ENCODE results near the gene EML4.
"Not testable (repeated sequence)": the region's sequence is repeated elsewhere in the genome, so short reads cannot be mapped to it uniquely, and the experiment has no call there.

The EML4 gene

DNA sequence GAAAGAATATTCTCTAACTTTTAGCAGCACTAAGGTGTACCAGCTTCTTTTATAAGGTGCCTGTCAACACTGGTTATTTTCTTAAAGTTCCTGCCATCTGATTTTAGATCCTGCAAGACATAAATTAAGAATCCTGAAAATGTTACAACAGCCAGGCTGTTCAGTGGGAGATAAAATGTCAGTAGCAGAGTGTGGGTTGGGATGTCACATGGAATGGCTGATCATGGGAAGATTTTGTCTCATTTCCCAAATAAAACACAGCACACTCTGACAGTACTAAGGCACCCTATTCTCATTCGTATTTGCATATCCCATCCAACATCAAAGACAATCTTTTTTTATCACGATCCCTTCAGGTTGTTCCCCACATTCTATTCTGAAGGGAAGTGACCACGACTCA, 194.3 kb downstream of the EML4 start:
- no peak for DNase-seq

DNA sequence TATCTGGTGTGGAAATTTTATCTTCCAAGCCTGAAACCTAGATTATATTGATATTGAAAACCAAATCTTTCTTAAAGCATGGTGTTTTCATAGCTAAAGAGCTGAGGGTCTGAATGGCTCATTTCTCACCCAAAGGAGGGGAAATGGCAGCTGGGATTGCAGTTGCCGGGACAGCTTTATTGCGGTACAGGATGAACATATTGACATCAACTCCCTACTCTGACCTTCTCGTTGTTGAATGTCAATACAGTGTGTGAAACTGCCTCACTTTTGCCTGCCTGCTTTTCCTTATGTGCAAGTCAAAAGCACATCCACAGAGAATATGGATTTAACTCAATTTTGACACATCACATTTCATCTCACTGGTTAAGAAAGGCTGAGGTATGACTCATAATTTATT, 195.5 kb downstream of the EML4 start:
- no peak for DNase-seq

DNA sequence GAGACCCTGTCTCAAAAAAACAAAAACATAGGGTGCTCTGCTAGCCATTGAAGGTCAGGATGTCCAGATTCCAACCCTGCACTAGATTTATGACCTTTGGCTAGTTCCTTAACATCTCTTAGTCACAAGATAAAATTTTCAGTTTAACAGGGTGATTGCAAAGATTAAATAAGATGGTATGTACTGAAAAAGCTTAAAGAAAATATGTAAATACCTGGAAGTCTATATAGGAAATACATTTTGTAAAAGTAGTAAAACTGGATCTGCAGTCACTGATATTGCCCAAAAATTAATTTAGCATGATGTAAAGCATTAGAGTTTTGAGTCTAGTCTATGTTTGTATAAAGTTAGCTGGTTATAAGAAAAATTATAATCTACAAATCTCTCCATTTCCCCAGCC, 197.3 kb downstream of the EML4 start:
- DNase-seq, result no peak

DNA sequence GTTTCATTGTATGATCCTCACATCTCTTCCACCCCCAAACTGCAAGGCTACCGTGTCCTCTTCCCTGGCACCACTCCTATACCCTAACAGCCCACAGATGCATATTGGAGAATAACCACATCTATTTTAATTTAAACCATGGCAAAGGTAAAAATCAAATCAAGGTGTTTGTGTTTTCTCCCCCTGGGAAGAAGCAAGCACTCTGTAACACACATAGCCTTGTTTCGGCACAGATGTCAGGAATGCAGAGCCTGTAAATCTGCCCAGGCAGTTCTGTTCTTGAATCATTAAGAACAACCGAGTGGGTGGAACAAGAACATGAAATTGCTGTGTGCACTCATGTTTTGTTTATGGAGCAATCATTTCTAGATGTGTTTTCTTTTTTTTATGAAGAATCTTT, 198.7 kb downstream of the EML4 start:
- DNase-seq, result no peak

DNA sequence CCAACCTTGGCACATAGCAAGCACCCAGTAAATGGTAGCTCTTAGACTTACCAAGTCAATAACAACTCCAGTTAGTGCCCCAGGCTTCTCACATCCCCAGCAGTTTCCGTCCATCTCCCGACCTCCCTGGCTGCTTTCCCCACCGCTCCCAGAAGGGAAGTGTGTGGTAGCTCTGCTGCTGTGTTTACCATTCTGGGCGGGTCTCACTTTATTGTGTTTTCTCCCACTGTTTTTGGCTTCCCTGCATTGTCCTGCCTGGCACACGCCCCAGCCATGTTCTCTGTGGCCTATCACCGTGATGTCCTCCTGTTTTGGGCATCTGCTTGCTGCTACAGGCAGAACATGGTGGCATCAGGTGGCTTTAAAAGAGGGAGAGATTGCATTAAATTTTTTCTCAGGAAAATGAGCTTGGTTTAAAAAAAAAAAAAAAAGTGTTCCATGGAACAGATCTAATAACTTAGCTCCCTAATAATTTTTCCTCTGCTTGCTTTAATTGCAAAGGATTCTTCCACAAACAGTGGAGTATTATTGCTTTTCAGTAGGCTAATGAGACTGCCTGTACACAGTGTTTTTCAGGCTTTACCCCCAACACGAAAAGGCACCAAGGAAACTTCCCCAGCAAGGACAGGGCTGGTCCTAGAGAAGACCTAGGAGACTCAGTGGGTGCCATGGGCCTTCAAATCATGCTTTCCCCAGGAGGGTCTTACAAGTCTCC, 199.8 kb downstream of the EML4 start:
- DNase-seq, result no peak

DNA sequence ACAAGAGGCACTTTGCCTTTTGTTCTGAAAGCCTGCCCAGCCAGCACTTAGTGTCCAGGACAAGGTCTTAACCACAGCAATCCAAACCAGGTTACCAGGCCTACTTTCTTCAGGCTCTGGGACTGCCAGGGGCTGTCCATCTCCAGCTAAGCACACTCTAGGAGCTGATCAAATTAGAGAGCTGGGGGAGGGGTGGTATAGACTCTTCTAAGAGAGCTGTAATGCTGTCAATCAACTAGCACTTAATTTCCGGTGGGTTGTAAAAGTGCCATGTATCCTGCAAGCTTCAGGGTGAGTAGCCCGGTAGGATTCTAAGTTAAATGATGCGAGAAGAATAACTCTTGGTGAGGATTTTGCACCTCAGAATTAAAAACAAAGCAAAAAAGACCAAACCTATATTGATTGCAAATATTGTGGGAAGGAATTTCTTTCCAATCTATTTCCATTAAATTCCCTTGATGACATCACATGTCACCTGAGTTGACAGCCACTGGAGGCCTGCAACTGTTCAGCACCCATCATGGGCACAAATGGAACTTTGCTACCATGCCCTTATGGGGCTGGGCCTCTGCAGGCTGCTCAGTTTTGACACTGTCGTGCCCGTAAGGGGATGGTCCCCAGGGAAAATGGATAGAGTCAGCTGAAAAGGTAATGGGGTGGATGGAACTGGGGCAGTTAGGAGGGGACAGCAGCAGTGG, 200.5 kb downstream of the EML4 start:
- DNase-seq, result no peak

DNA sequence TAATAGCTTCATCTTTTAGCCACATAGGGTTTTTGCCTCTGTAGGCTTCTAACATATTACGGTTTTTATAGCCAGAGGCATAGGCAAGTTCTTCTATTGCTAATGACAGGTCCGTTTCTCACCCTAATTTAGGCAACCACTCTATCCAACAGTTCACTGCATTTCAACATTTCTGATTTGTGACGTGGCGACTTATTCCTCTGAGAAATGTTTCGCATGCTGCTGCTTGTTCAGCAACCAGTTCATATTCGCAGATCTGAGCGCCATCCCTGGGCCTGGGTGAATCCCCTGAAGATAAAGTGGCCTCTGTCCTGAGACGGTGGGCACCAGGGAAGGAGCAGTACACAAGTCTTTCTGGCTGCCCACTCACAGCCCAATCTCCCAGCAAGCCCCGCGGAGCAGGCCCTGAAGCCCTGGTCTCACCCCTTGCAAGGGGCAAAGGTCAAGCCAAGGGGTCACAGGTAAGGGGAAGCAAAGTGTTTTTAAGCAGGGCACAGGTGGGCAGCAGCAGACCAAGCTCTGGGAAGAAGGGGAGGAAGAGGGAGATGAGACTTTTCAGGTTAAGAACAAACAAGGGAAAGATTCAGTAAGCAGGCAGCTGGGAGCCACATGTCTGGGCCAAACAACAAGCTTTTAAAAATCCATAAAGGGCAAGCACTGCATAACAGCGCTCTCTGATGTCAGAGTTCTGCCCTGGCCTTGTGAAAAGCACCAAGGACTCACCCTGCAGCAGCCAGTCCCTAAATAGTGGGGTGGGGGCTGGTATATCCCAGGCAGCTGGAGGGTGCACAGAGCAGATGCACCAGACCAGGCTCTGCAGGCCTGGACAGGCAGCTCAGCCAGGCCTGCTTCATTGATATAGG, 202.7 kb downstream of the EML4 start:
- no peak for DNase-seq

DNA sequence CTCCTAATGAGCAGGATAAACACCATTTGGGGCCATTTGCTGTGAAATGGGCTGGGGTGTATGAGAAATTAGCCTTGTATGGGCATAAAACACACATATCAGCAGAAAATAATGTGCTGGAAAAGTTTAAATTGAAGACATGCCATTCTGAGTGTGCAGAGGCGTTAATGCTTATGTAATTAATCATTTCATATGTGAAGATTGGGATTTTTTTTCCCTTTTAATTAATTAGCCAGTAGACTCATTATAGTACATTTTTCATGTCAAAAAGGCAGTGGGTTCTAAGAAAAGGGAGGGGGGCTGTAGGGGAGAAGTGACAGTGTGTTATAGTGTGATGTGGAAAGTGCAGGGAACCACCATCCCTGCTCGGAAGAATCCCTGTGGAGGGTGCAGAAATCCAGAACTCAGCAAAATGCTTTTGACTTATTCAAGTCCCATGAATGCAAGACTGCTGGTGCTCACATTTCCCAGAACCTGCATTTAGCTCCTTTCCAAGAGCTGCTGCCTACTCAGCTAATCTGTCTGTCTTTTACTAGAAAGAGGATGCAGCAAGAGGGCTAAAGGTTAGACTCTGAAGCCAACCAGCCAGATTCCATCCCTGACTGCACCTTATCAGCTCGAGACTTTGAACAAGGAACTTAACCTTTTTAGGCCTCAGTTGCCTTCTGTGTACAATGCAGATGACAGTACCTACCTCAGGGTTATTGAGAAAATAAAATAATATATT, 203.5 kb downstream of the EML4 start:
- DNase-seq, result no peak

DNA sequence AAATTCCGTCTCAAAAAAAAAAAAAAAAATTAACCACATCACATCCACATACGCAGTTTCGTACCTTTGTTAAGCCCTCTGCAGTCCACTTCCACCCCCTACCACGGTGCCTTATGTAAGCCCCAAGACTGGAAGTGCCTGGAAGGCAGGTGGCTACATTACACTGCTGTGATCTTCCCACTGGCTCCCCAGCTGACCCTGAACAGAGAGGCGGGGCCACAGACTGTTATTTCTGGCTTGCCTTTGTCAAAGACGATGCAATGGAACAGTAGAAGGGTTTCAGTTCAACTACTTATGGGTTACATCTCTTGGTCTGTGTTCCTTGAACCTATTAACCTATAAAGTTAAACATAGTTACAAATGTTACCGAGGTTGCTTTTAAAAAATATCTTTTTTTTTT, 207.6 kb downstream of the EML4 start:
- no peak for DNase-seq

DNA sequence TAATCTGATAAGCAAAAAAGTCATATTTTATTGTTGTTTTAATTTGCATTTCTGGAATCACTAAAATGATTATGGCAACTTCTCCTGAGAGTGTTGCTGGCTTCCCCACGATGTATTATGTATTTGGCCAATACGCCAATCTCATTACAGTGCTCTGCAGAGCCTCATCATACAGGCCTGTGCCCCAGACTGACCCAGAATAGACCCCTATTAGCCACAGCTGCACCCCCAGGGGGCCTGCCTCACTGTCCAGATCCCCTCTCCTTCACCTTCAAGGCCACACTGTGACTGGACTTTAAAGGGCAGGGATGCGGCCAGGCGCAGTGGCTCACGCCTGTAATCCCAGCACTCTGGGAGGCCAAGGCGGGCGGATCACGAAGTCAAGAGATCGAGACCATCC, 209.3 kb downstream of the EML4 start:
- no peak for DNase-seq

DNA sequence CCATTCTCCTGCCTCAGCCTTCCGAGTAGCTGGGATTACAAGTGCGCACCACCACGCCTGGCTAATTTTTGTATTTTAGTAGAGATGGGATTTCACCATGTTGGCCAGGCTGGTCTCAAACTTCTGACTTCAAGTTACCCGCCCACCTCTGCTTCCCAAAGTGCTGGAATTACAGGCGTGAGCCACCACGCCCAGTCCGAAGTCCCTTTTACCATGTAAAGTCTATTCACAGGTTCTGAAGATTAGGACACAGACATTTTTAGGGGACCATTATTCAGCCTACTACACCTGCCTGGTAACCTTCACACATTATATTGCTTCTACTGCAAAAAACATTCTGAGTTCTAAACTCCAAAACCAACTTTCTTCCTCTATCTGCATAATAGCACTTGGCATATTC, 210.9 kb downstream of the EML4 start:
- DNase-seq, result not testable (repeated sequence)

DNA sequence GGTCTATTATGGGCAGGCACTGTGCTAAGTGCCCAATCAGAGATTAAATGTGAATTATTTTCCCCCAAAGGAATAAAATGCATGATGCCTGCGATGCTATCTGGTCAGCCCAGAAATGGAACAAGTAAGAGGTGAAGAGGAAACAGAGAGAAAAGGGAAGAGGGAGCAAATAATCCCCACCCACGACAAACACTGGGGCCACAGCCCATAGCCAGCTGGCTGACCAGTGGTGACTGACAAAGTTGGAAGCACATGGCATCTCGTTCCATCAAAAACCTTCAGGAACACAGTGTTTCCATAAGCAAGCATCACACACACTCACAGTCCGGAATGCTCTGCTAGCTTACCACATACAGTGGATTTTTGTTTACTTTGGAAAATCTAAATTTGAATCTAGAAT, 213.0 kb downstream of the EML4 start:
- DNase-seq, result no peak

All from CD4-positive, alpha-beta T cell treated with Interleukin-1 beta for 1 hour (primary cell).